ENCODE data around the gene ST6GAL1. TPM values are rescaled to one million over a fixed set of nuclear protein-coding genes. Genes with fewer than 3 reads are reported as not detected.
"Not testable (repeated sequence)": the region's sequence is repeated elsewhere in the genome, so short reads cannot be mapped to it uniquely, and the experiment has no call there.

The ST6GAL1 gene
- total and polyA plus RNA-seq, 2 of the 13 experiments (the other 11 are each of a cell fraction or from before 2014, with no cell fraction given) = 79.9 to 164 TPM

DNA sequence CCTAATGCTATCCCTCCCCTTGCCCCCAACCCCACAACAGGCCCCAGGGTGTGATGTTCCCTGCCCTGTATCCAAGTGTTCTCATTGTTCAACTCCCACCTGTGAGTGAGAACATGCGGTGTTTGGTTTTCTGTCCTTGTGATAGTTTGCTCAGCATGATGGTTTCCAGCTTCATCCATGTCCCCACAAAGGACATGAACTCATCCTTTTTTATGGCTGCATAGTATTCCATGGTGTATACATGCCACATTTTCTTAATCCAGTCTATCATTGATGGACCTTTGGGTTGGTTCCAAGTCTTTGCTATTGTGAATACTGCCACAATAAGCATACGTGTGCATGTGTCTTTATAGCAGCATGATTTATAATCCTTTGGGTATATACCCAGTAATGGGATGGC is 122.1 kb downstream of the ST6GAL1 start:
- H3K27me3 ChIP-seq (ENCODE audit: control insufficient read depth in 1 of 2, insufficient read depth in 2 of 2, low read length in 2 of 2); H3K27ac ChIP-seq (ENCODE audit: extremely low read length, insufficient read depth, low read length); DNase-seq (ENCODE audit: low spot score); ATAC-seq; H3K4me2 ChIP-seq (ENCODE audit: low read depth, low read length); POLR2A ChIA-PET; CTCF ChIA-PET (ENCODE audit: low intra/inter-chr PET ratio, low total read pairs); H3K9ac ChIP-seq (ENCODE audit: insufficient read depth, low read depth, low read length); FAIRE-seq; H3K4me3 ChIP-seq (replicated peaks in 1 of 3; ENCODE audit: insufficient read depth in 1 of 3, low read depth in 2 of 3, low read length in 3 of 3); intact Hi-C loops (cut with micrococcal nuclease; ENCODE audit: unreplicated experiment); H2AFZ ChIP-seq (ENCODE audit: low read length); in situ Hi-C loops (cut with HindIII; ENCODE audit: extremely low pct_ligation_motif_present, low pct_unique_long_range_greater_than_20kb); H3K9me3 ChIP-seq (ENCODE audit: low read length); BruUV-seq (replicated peaks): not testable (repeated sequence)
- 92% methylated on average over 2 of the region's 2 CpGs for WGBS (ENCODE audit: low lambda C conversion rate)
- Histone ChIP-seq H4K20me1 (ENCODE audit: insufficient read depth, low read length) (peaks cover 17% of the 10 kb centered on the region), H3K4me1 (ENCODE audit: insufficient read depth, low read length) (peaks cover 30% of the 10 kb centered on the region), H3K36me3 (replicated peaks in 1 of 2; ENCODE audit: control insufficient read depth in 1 of 2, insufficient read depth in 2 of 2, low read length in 2 of 2) (peaks cover 17 to 47% of the 10 kb centered on the region in 2 experiments), H3K79me2 (ENCODE audit: insufficient read depth, low read length) (peaks cover 65% of the 10 kb centered on the region)
- TF ChIP-seq ZMYM3 (CRISPR knock-in tag; IDR thresholded peaks at IDR 0.05) = 0 out of 2 replicates have a peak, but pooled peaks have one; percentile 16

DNA sequence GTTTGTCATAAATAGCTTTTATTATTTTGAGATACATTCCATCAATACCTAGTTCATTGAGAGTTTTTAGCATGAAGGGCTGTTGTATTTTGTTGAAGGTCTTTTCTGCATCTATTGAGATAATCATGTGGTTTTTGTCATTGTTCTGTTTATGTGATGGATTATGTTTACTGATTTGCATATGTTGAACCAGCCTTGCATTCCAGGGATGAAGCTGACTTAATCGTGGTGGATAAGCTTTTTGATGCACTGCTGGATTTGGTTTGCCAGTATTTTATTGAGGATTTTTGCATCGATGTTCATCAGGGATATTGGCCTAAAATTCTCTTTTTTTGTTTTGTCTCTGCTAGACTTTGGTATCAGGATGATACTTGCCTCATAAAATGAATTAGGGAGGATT is 124.1 kb downstream of the ST6GAL1 start:
- H3K9me3 ChIP-seq (ENCODE audit: low read length); DNase-seq (ENCODE audit: low spot score); H3K27ac ChIP-seq (ENCODE audit: extremely low read length, insufficient read depth, low read length); ATAC-seq; intact Hi-C loops (cut with micrococcal nuclease; ENCODE audit: unreplicated experiment); H3K27me3 ChIP-seq (ENCODE audit: control insufficient read depth in 1 of 2, insufficient read depth in 2 of 2, low read length in 2 of 2); FAIRE-seq; H3K4me3 ChIP-seq (replicated peaks in 1 of 3; ENCODE audit: insufficient read depth in 1 of 3, low read depth in 2 of 3, low read length in 3 of 3); in situ Hi-C loops (cut with HindIII; ENCODE audit: extremely low pct_ligation_motif_present, low pct_unique_long_range_greater_than_20kb); H3K4me2 ChIP-seq (ENCODE audit: low read depth, low read length); CTCF ChIA-PET (ENCODE audit: low intra/inter-chr PET ratio, low total read pairs); BruUV-seq (replicated peaks); H3K9ac ChIP-seq (ENCODE audit: insufficient read depth, low read depth, low read length); H2AFZ ChIP-seq (ENCODE audit: low read length): not testable (repeated sequence)
- POLR2A ChIA-PET = interaction anchor here (1.3 to 1.4 kb wide), 2 partner anchors 8 to 13 kb away, joined by 3 read pairs; no protein-coding TSS in a partner anchor
- 94% methylated on average over 2 of the region's 2 CpGs for WGBS (ENCODE audit: low lambda C conversion rate)
- Histone ChIP-seq H3K4me1 (ENCODE audit: insufficient read depth, low read length) (peaks cover 19% of the 10 kb centered on the region), H4K20me1 (ENCODE audit: insufficient read depth, low read length) (peaks cover 14% of the 10 kb centered on the region), H3K36me3 (replicated peaks in 1 of 2; ENCODE audit: control insufficient read depth in 1 of 2, insufficient read depth in 2 of 2, low read length in 2 of 2) (peaks cover 25 to 49% of the 10 kb centered on the region in 2 experiments), H3K79me2 (ENCODE audit: insufficient read depth, low read length) (peaks cover 56% of the 10 kb centered on the region)

DNA sequence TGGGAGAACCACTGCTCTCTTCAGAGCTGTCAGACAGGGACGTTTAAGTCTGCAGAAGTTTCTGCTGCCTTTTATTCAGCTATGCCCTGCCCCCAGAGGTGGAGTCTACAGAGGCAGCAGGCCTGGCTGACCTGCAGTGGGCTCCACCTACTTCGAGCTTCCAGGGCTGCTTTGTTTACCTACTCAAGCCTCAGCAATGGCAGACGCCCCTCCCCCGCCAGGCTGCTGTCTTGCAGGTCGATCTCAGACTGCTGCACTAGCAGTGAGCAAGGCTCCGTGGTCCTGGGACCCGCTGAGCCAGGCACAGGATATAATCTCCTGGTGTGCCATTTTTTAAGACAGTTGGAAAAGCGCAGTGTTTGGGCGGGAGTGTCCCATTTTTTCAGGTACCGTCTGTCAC is 127.5 kb downstream of the ST6GAL1 start:
- H3K4me3 ChIP-seq (replicated peaks in 1 of 3; ENCODE audit: insufficient read depth in 1 of 3, low read depth in 2 of 3, low read length in 3 of 3); FAIRE-seq; H3K4me2 ChIP-seq (ENCODE audit: low read depth, low read length); H3K9me3 ChIP-seq (ENCODE audit: low read length); intact Hi-C loops (cut with micrococcal nuclease; ENCODE audit: unreplicated experiment); ATAC-seq; H3K27me3 ChIP-seq (ENCODE audit: control insufficient read depth in 1 of 2, insufficient read depth in 2 of 2, low read length in 2 of 2); BruUV-seq (replicated peaks); in situ Hi-C loops (cut with HindIII; ENCODE audit: extremely low pct_ligation_motif_present, low pct_unique_long_range_greater_than_20kb); DNase-seq (ENCODE audit: low spot score); CTCF ChIA-PET (ENCODE audit: low intra/inter-chr PET ratio, low total read pairs); H2AFZ ChIP-seq (ENCODE audit: low read length); H3K27ac ChIP-seq (ENCODE audit: extremely low read length, insufficient read depth, low read length); H3K9ac ChIP-seq (ENCODE audit: insufficient read depth, low read depth, low read length): not testable (repeated sequence)
- H3K4me1 ChIP-seq (ENCODE audit: insufficient read depth, low read length) = peaks cover 41% of the 10 kb centered on the region
- peaks cover 20% of the 10 kb centered on the region for H4K20me1 ChIP-seq (ENCODE audit: insufficient read depth, low read length)
- WGBS (ENCODE audit: low lambda C conversion rate) = 71% methylated on average over 7 of the region's 10 CpGs
- POLR2A ChIA-PET = interaction anchor here (3.1 kb wide), 1 partner anchor 17 kb away, joined by 15 read pairs; no protein-coding TSS in a partner anchor
- peaks cover 39% of the 10 kb centered on the region for H3K79me2 ChIP-seq (ENCODE audit: insufficient read depth, low read length)
- peaks cover 19 to 39% of the 10 kb centered on the region in 2 experiments for H3K36me3 ChIP-seq (replicated peaks in 1 of 2; ENCODE audit: control insufficient read depth in 1 of 2, insufficient read depth in 2 of 2, low read length in 2 of 2)

All from HepG2 (cell line).